WERI-Rb-1 (cell line): ENCODE measurements around the gene MGAT1.

Source experiments
- DNase-seq: peaks from one replicate; pipeline ENCODE4 v3.0.0-alpha.2; 2020
- H3K27ac ChIP-seq: fragments of 250-450 bp; sonication (Bioruptor Pico); 2 replicates; pipeline ENCODE4 v1.5.1; 2020; ENCODE audit warnings: mild to moderate bottlenecking, moderate library complexity
- H3K27me3 ChIP-seq: fragments of 250-450 bp; sonication (Bioruptor Pico); 2 replicates; pipeline ENCODE4 v1.5.1; 2021; ENCODE audit warnings: mild to moderate bottlenecking, low read depth, moderate library complexity; ENCODE audit not compliant: insufficient read depth, severe bottlenecking
- H3K36me3 ChIP-seq: fragments of 250-450 bp; sonication (Bioruptor Pico); 2 replicates; pipeline ENCODE4 v1.5.1; 2020; ENCODE audit warnings: mild to moderate bottlenecking, moderate library complexity
- H3K4me3 ChIP-seq: 2 replicates; pipeline ENCODE4 v1.5.1; 2011; ENCODE audit warnings: low read depth, mild to moderate bottlenecking, control low read depth, low read length
- H3K9me3 ChIP-seq: fragments of 250-450 bp; sonication (Bioruptor Pico); 2 replicates; pipeline ENCODE4 v1.5.1; 2021; ENCODE audit warnings: mild to moderate bottlenecking, moderate library complexity; ENCODE audit not compliant: severe bottlenecking
- TF ChIP-seq, protein P1 (sequence below): IDR thresholded peaks from 2 replicates; pipeline ENCODE4 v1.5.1; 2011; ENCODE audit warnings: low read depth, mild to moderate bottlenecking, control low read depth, inconsistent platforms, low read length

MGAT1 gene

DNA sequence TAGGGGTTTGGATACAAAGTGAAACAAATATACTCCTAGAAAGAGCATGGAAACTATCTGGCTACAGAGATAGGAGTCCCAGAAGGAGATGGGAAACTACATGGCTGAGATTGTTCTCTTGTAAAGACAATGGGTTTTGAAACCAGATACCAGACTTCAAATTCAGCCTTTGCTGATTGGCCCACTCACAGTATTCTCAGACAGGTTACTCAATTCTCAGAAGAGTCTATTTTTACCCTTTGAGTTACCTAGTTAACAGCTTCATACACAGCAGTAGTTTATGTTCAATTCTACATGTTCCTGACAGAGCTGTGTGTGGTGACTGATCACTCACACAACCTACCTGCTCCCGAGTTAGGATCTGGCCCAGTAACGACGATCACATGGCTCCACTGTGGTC is 44.4 kb upstream of the MGAT1 start:
- TF ChIP-seq, protein P1, sequence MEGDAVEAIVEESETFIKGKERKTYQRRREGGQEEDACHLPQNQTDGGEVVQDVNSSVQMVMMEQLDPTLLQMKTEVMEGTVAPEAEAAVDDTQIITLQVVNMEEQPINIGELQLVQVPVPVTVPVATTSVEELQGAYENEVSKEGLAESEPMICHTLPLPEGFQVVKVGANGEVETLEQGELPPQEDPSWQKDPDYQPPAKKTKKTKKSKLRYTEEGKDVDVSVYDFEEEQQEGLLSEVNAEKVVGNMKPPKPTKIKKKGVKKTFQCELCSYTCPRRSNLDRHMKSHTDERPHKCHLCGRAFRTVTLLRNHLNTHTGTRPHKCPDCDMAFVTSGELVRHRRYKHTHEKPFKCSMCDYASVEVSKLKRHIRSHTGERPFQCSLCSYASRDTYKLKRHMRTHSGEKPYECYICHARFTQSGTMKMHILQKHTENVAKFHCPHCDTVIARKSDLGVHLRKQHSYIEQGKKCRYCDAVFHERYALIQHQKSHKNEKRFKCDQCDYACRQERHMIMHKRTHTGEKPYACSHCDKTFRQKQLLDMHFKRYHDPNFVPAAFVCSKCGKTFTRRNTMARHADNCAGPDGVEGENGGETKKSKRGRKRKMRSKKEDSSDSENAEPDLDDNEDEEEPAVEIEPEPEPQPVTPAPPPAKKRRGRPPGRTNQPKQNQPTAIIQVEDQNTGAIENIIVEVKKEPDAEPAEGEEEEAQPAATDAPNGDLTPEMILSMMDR, result no peak
- Histone ChIP-seq H3K36me3 (peaks cover 17% of the 10 kb centered on the region), H3K9me3 (no peaks in the 10 kb centered on the region), H3K27me3 (no peaks in the 10 kb centered on the region), H3K27ac (no peak overlapping the region), H3K4me3 (no peak overlapping the region)
- no peak for DNase-seq

DNA sequence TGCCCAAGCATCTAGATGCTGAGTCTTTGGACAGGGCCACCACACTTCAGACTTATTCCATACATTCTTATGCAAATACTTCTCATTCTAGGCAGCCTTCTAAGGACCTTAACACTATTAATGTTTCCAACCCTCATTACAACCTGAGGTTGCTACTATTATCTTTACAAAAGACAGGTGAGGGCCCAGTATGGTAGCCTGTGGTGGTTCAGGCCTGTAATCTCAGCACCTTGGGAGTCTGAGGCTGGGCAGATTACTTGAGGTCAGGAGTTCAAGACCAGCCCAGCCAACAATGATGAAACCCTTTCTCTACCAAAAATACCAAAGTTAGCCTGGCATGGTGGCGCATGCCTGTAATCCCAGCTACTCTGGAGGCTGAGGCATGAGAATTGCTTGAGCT is 42.3 kb upstream of the MGAT1 start:
- H3K36me3 ChIP-seq, result peaks cover 3% of the 10 kb centered on the region; the same call in 1 of the 2 replicates
- TF ChIP-seq, protein P1, result no peak
- no peaks in the 10 kb centered on the region for H3K9me3 ChIP-seq
- H3K4me3 ChIP-seq, result no peak overlapping the region
- H3K27ac ChIP-seq, result no peak overlapping the region
- no peak for DNase-seq
- no peaks in the 10 kb centered on the region for H3K27me3 ChIP-seq

GRCh38 chr5:180844432-180844831 is 41.8 kb upstream of the MGAT1 start:
- H3K36me3 ChIP-seq, result no peaks in the 10 kb centered on the region
- no peak for DNase-seq
- TF ChIP-seq, protein P1, result no peak
- H3K9me3 ChIP-seq, result no peaks in the 10 kb centered on the region
- H3K27ac ChIP-seq, result no peak overlapping the region
- no peak overlapping the region for H3K4me3 ChIP-seq
- no peaks in the 10 kb centered on the region for H3K27me3 ChIP-seq

- TF ChIP-seq, protein P1, result no peak
- no peaks in the 10 kb centered on the region for H3K9me3 ChIP-seq
- no peak overlapping the region for H3K27ac ChIP-seq
- no peak overlapping the region for H3K4me3 ChIP-seq
- no peak for DNase-seq
- no peaks in the 10 kb centered on the region for H3K36me3 ChIP-seq
- H3K27me3 ChIP-seq, result no peaks in the 10 kb centered on the region
Measured at GRCh38 chr5:180839935-180840334, 37.3 kb upstream of the MGAT1 start.

DNA sequence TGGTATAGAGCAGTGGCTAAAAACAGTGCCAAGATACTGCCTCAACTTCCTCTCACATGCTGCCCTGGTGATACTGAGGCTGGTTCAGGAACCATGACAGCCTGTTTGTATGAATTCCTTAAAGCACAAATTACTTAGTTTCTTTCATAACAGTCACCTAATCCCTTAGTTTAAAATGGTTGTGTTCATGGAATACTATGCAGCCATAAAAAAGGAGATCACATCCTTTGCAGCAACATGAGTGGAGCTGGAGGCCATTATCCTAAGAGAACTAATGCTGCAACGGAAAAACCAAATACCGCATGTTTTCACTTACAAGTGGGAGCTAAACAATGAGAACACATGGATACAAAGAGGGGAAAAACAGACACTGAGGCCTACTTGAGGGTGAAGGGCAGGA is 36.6 kb upstream of the MGAT1 start:
- H3K9me3 ChIP-seq, result no peaks in the 10 kb centered on the region
- no peak overlapping the region for H3K27ac ChIP-seq
- no peak for DNase-seq
- no peaks in the 10 kb centered on the region for H3K36me3 ChIP-seq
- H3K4me3 ChIP-seq, result no peak overlapping the region
- H3K27me3 ChIP-seq, result no peaks in the 10 kb centered on the region
- TF ChIP-seq, protein P1, result no peak

- no peak for DNase-seq
- Histone ChIP-seq H3K27ac (no peak overlapping the region), H3K36me3 (no peaks in the 10 kb centered on the region), H3K9me3 (no peaks in the 10 kb centered on the region), H3K4me3 (no peak overlapping the region), H3K27me3 (no peaks in the 10 kb centered on the region)
- TF ChIP-seq, protein P1, result no peak
Measured at GRCh38 chr5:180837478-180837877, 34.9 kb upstream of the MGAT1 start.
